HepG2 (cell line): Measurements from ENCODE around the gene GDPGP1. TPM values are rescaled to one million over a fixed set of nuclear protein-coding genes. Genes with fewer than 3 reads are reported as not detected.

Experiments
- AHR ChIP-seq: IDR thresholded peaks from 2 replicates; pipeline ENCODE4 v1.6.1; 2018; ENCODE audit warnings: missing genetic modification reagents, missing compliant biosample characterization
- CBFB ChIP-seq: sonication (generic); formaldehyde crosslinking; IDR thresholded peaks from 2 replicates; pipeline ENCODE4 v1.4.0; 2020; ENCODE audit warnings: missing genetic modification reagents
- DMAP1 ChIP-seq: IDR thresholded peaks from 2 replicates; pipeline ENCODE4 v1.6.1; 2016
- DNMT3B ChIP-seq: conservative IDR thresholded peaks from 2 replicates; pipeline ENCODE4 v1.6.1; 2016; ENCODE audit warnings: missing biosample characterization, control low read depth
- FOXC1 ChIP-seq: sonication (generic); formaldehyde crosslinking; IDR thresholded peaks from 2 replicates; pipeline ENCODE4 v1.8.0; 2022; ENCODE audit warnings: mild to moderate bottlenecking, missing genetic modification reagents, borderline replicate concordance
- HDAC1 ChIP-seq: sonication (generic); formaldehyde crosslinking; IDR thresholded peaks from 2 replicates; pipeline ENCODE4 v1.5.1; 2020; ENCODE audit warnings: mild to moderate bottlenecking, missing genetic modification reagents
- HNF4A ChIP-seq: sonication (generic); formaldehyde crosslinking; IDR thresholded peaks from 2 replicates; pipeline ENCODE4 v1.4.0; 2020; ENCODE audit warnings: missing genetic modification reagents
- MIER3 ChIP-seq: IDR thresholded peaks from 2 replicates; pipeline ENCODE4 v1.6.1; 2016; ENCODE audit warnings: missing compliant biosample characterization, borderline replicate concordance
- MLX ChIP-seq: IDR thresholded peaks from 2 replicates; pipeline ENCODE4 v1.6.1; 2016
- NKX3-1 ChIP-seq: sonication (generic); formaldehyde crosslinking; IDR thresholded peaks from 2 replicates; pipeline ENCODE4 v1.5.0; 2020; ENCODE audit warnings: missing genetic modification reagents
- NPAS2 ChIP-seq: sonication (generic); formaldehyde crosslinking; IDR thresholded peaks from 2 replicates; pipeline ENCODE4 v1.8.0; 2022; ENCODE audit warnings: mild to moderate bottlenecking, missing genetic modification reagents, borderline replicate concordance
- RFX5 ChIP-seq: IDR thresholded peaks from 2 replicates; pipeline ENCODE4 v1.6.1; 2011; ENCODE audit warnings: low read depth, low read length, improper control_type of control experiment
- SNAPC2 ChIP-seq: sonication (generic); formaldehyde crosslinking; IDR thresholded peaks from 2 replicates; pipeline ENCODE4 v1.8.1; 2022; ENCODE audit warnings: mild to moderate bottlenecking, missing genetic modification reagents
- STAT6 ChIP-seq: sonication (generic); formaldehyde crosslinking; IDR thresholded peaks from 2 replicates; pipeline ENCODE4 v1.4.0; 2020; ENCODE audit warnings: missing genetic modification reagents, mild to moderate bottlenecking, borderline replicate concordance
- TRIM24 ChIP-seq: sonication (generic); formaldehyde crosslinking; IDR thresholded peaks from 2 replicates; pipeline ENCODE4 v1.8.0; 2022; ENCODE audit warnings: mild to moderate bottlenecking, missing genetic modification reagents
- ZBTB3 ChIP-seq: sonication (generic); formaldehyde crosslinking; IDR thresholded peaks from 2 replicates; pipeline ENCODE4 v1.4.0; 2020; ENCODE audit warnings: low read depth, mild to moderate bottlenecking, moderate library complexity, missing genetic modification reagents, borderline replicate concordance
- ZKSCAN8 ChIP-seq: IDR thresholded peaks from 2 replicates; pipeline ENCODE4 v1.6.1; 2016; ENCODE audit warnings: borderline replicate concordance, missing genetic modification reagents, missing compliant biosample characterization
- ZNF207 ChIP-seq: fragments of 450-650 bp; IDR thresholded peaks from 2 replicates; pipeline ENCODE4 v1.6.1; 2016; ENCODE audit warnings: antibody characterized with exemption, borderline replicate concordance
- ZNF619 ChIP-seq: sonication (generic); formaldehyde crosslinking; IDR thresholded peaks from 2 replicates; pipeline ENCODE4 v1.4.0; 2020; ENCODE audit warnings: mild to moderate bottlenecking, missing genetic modification reagents
- ZNF839 ChIP-seq: sonication (generic); formaldehyde crosslinking; IDR thresholded peaks from 2 replicates; pipeline ENCODE4 v1.4.0; 2020; ENCODE audit warnings: missing genetic modification reagents, mild to moderate bottlenecking, borderline replicate concordance
- ZSCAN21 ChIP-seq: sonication (generic); formaldehyde crosslinking; IDR thresholded peaks from 2 replicates; pipeline ENCODE4 v1.8.0; 2022; ENCODE audit warnings: mild to moderate bottlenecking, missing genetic modification reagents, moderate library complexity, borderline replicate concordance
- polyA plus RNA-seq, 8 experiments: library from polyadenylated mRNA; depleted of rRNA in 3 of 8; stranded (reverse) in 7 of 8; unstranded in 1 of 8; fragments of >200 nt; fragmentation: Illumina TruSeq in 4 of 8; extraction: Trizol in 4 of 8; gene quantifications; 2 replicates each; pipeline versions ENCODE4 v1.2.1 to v1.2.3, GENCODE V29; 2011 to 2016; ENCODE audit warnings: low read depth in 4 of 8, missing spikeins in 1 of 8, mixed read lengths in 1 of 8; ENCODE audit not compliant: insufficient read depth in 1 of 8
- total RNA-seq, 5 experiments: library from RNA; depleted of rRNA; stranded (reverse); fragments of >200 nt; fragmentation: Illumina TruSeq; extraction: Trizol; gene quantifications; 2 replicates each; pipeline ENCODE4 v1.2.3, GENCODE V29; 2016; ENCODE audit warnings: low read depth in 1 of 5
- TF ChIP-seq, protein P1 (sequence below): sonication (generic); formaldehyde crosslinking; conservative IDR thresholded peaks from 2 replicates; pipeline ENCODE4 v1.8.0; 2022; ENCODE audit warnings: mild to moderate bottlenecking, moderate library complexity, missing genetic modification reagents
- TF ChIP-seq, protein P2 (sequence below): sonication (generic); formaldehyde crosslinking; IDR thresholded peaks from 2 replicates; pipeline ENCODE4 v1.8.0; 2022; ENCODE audit warnings: mild to moderate bottlenecking, missing genetic modification reagents; ENCODE audit not compliant: insufficient replicate concordance

GDPGP1 gene
- total and polyA plus RNA-seq, 2 of the 13 experiments (the other 11 are each of a cell fraction or from before 2014, with no cell fraction given), result 1.5 to 4.3 TPM

DNA sequence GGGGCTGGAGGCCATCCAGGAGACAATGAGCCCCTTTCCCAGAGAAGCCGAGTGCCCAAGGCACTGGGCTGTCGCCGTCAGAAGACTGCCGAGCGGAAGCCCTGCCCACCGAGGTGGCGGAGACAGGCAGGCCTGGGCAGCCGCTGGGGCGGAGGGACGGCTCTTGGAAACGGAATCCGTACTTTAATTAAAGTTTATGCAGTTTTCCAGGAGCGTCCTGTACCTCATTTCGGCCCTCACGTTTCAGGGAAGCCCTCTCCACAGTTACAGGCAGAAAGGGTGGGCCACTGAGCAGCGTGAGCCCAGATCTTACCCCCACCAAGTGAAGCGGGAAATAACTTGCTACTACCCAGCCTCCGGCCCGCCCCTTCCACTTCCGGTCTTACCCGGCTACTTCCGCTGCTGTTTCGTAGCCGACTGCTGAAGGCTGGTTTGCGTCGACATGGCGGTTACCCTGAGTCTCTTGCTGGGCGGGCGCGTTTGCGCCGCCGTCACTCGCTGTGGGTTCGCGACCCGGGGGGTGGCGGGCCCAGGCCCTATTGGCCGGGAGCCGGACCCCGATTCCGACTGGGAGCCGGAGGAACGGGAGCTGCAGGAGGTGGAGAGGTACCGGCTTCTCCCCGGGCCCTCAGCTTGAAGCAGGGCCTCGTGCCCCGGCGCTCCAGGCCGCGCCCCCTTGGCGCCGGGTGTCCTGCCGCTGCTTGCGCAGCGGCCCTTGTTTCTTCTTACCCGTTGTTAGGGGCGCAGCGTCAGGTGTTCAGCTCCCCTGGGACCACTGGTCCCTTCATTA, 31.5 kb downstream of the GDPGP1 start, which contains the start of gene NGRN (continued):
- TF ChIP-seq STAT6 (0 out of 2 replicates have a peak, but pooled peaks have one; percentile 36), CBFB (CRISPR knock-in tag) (0 out of 2 replicates have a peak, but pooled peaks have one; percentile 47), ZKSCAN8 (CRISPR knock-in tag) (no peak), MLX (CRISPR knock-in tag) (no peak), RFX5 (no peak), ZNF839 (CRISPR knock-in tag) (no peak), TRIM24 (CRISPR knock-in tag) (no peak), NPAS2 (CRISPR knock-in tag) (no peak), DNMT3B (no peak), ZNF207 (no peak), HNF4A (no peak), HDAC1 (CRISPR knock-in tag) (peak; percentile 73), ZSCAN21 (CRISPR knock-in tag) (peak; percentile 61; the same call in 1 of the 2 replicates), ZBTB3 (CRISPR knock-in tag) (no peak), FOXC1 (CRISPR knock-in tag) (peak; percentile 72), AHR (CRISPR knock-in tag) (peak; percentile 71), ZNF619 (CRISPR knock-in tag) (no peak), NKX3-1 (0 out of 2 replicates have a peak, but pooled peaks have one; percentile 16), DMAP1 (CRISPR knock-in tag) (peak; percentile 96), SNAPC2 (CRISPR knock-in tag) (peak; percentile 87; the same call in 1 of the 2 replicates), MIER3 (CRISPR knock-in tag) (peak; percentile 74; the same call in 1 of the 2 replicates)
- TF ChIP-seq, protein P1, sequence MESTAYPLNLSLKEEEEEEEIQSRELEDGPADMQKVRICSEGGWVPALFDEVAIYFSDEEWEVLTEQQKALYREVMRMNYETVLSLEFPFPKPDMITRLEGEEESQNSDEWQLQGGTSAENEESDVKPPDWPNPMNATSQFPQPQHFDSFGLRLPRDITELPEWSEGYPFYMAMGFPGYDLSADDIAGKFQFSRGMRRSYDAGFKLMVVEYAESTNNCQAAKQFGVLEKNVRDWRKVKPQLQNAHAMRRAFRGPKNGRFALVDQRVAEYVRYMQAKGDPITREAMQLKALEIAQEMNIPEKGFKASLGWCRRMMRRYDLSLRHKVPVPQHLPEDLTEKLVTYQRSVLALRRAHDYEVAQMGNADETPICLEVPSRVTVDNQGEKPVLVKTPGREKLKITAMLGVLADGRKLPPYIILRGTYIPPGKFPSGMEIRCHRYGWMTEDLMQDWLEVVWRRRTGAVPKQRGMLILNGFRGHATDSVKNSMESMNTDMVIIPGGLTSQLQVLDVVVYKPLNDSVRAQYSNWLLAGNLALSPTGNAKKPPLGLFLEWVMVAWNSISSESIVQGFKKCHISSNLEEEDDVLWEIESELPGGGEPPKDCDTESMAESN (CRISPR knock-in tag), result peak; percentile 80
- TF ChIP-seq, protein P2, sequence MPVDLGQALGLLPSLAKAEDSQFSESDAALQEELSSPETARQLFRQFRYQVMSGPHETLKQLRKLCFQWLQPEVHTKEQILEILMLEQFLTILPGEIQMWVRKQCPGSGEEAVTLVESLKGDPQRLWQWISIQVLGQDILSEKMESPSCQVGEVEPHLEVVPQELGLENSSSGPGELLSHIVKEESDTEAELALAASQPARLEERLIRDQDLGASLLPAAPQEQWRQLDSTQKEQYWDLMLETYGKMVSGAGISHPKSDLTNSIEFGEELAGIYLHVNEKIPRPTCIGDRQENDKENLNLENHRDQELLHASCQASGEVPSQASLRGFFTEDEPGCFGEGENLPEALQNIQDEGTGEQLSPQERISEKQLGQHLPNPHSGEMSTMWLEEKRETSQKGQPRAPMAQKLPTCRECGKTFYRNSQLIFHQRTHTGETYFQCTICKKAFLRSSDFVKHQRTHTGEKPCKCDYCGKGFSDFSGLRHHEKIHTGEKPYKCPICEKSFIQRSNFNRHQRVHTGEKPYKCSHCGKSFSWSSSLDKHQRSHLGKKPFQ (CRISPR knock-in tag), result peak; percentile 68
